NCI-H82 treated with DMSO at 0.1 percent for 48 hours (cell line): ENCODE results near the gene RETREG3.
A peak's percentile ranks its signal among the peaks of the same experiment; 100 is the strongest.

Source experiments
- DNase-seq: peaks from one replicate; lab custom pipeline; 2025; ENCODE audit not compliant: unreplicated experiment; lab: John Stamatoyannopoulos, UW

RETREG3 gene

DNA sequence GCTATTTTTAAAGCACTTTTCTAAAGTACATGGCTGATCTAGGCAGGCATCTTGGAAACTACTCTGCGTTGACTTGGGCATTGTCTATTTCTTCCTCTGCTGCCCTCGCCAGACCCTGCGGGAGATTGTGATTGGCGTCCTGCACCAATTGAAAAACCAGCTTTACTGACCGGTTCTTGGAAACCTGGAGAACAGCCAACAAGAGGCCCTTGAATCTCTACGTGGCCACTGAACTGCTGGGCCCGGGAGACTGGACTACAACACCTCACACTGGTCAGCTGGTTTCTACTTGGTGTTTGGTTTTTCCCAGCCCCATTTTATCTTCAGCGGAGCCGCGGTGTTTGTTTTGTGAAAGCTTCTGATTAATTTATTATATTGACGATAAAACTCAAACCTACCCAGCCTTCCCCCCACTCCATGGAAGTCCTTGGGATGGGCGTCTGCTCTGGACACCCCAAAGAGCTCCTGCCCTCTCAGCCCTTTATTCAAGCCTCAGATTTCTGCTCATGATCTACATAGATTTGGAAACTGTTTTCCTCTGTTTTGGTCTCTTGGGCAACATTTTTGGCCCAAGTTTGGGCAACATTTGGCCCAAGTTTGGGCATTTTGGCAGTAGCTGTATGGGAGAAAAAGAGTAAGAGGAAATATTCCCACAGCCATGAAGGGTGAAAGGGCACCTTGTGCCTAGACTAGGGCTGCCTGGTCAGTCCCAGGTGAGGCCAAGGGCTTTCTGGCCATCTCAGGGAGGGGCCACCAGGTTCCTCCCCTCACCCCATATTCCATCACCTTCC lies 37.5 kb downstream of the RETREG3 start:
- DNase-seq = no peak

DNA sequence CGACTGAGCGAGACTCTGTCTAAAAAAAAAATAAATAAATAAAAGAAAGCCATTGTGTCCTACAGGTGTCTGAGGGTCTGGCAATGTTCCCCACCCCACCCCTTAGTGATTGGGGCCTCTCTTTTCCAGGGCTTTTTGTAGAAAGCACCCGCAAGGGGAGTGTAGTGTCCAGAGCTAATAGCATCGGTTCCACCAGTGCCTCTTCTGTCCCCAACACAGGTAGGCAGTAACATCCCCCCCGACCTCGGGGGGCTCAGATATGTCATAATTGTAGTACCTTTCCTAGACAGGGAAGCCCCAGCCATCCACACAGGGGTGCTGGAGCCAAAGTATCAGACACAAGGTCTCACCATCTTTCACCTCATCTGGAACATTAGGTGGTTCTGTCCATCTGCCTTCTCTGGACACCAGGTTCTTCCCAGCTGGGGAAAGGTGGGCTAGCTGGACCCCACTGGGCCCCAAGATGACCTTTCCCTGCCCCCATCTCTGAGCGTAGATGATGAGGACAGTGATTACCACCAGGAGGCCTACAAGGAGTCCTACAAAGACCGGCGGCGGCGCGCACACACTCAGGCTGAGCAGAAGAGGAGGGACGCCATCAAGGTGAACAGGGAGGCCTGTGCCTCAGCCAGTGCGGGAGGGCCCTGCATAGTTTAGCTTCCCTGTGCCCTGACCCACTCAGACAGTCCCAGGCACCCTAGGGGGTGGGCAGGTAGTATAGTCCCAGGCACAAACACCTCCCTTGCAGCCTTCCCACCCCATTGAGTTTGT lies 40.6 kb downstream of the RETREG3 start:
- no peak for DNase-seq

- DNase-seq = peak; percentile 80
Measured at GRCh38 chr17:42566883-42567573, 42.1 kb downstream of the RETREG3 start, which contains the start of gene MLX. TSS of gene MLX (plus strand) at chr17:42567100. CDS start at chr17:42567125, 25 bp downstream.

DNA sequence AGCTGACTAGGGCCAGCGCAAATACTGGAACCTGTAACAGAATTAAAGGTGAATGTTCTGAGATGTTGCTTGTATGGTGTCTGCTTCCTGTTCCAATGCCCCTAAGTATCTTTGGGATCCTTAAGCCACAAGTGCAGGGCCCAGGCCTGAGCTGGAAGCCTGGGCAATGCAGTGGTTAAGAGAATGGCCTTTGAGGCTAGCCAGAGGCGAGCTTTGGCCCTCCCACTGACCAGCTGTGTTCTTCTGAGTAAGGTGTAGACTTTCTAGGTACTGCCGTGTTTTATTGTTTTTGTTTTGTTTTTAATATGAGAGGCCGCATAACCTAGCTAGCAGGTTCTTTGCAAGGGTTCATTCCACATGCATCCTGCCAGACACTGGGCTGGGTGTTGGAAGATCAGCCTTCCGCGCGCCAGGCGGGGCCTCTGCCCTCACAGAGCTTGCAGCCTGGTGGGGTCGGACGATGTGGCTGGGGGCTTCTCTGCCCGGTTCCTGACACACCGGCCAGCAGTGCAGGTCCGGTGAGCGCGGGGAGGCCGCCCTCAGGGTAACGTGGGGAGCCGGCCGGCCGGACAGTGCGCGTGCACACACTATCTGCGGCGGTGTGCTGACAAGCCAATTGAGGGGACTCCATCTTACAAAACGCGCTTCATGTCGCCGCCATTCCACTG lies 42.8 kb downstream of the RETREG3 start:
- no peak for DNase-seq

DNA sequence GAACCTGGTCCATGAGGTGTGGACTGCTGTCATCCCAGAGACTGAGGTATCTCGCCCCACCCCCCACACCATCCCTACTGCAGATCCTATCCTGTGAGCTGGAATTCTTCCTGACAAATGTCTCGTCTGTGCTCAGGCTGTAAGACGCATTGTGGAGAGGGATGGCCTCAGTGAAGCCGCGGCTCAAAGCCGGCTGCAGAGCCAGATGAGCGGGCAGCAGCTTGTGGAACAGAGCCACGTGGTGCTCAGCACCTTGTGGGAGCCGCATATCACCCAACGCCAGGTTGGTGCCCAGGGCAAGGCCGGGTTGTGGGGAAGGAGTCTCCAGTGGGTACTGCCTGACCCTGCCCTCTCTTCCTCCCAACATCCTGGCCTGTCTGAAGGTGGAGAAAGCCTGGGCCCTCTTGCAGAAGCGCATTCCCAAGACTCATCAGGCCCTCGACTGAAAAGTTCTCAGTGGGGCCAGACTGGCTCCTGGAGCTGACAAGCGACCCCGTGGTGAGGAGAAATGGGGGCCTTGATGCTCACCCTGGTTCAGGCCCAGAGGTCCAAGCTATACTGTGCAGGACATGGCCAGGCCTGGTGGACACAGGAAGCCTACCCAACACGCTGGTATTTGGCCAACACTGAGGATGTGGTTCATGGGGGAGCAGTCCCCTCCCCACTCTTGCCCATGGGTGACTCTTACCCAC lies 43.5 kb downstream of the RETREG3 start:
- DNase-seq = no peak

GRCh38 chr17:42564815-42565522 lies 44.2 kb downstream of the RETREG3 start:
- no peak for DNase-seq

DNA sequence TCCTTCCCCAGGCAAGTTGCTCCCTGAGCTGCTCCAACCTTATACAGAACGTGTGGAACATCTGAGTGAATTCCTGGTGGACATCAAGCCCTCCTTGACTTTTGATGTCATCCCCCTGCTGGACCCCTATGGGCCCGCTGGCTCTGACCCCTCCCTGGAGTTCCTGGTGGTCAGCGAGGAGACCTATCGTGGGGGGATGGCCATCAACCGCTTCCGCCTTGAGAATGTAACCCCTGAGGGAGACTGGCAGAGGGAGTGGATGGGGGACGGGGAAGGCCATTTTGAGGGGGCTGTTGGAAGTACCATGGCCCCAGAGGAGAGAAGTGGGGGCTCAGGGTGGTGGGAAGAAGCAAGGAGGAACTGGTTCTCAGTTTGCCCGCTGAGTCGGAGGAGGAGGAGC lies 45.2 kb downstream of the RETREG3 start:
- no peak for DNase-seq

DNA sequence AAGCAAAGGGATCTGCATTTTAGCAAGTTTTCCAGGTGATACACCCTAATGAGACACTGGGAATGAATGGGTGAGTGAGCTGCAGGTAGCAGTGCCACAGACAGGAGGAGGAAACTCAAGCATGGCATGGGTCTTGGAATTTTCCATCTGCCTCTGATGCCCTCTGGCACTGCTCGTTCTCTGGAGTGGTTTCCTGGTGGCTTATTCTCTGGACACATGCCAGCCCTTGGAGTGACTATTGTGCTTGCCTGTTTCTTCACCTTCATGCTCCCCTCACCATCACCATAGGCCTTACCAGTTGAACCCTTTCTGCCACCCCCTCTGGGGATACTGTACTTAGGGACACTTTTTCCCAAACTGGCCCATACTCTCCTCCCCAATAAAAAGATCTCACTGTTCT lies 45.6 kb downstream of the RETREG3 start:
- no peak for DNase-seq

DNA sequence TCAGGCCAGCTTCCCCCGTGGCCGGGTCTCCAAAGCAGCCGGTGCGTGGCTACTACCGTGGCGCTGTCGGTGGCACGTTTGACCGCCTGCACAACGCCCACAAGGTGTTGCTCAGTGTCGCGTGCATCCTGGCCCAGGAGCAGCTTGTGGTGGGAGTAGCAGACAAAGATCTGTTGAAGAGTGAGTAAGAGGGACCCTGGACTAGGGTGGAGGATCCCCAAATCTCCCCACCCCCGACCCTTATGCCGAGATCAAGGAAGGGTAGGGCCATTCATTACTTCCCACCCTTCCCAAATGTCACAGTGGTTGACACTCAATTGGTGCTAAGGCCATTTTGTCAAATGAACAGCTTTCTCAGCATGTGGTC lies 46.0 kb downstream of the RETREG3 start:
- DNase-seq = no peak

DNA sequence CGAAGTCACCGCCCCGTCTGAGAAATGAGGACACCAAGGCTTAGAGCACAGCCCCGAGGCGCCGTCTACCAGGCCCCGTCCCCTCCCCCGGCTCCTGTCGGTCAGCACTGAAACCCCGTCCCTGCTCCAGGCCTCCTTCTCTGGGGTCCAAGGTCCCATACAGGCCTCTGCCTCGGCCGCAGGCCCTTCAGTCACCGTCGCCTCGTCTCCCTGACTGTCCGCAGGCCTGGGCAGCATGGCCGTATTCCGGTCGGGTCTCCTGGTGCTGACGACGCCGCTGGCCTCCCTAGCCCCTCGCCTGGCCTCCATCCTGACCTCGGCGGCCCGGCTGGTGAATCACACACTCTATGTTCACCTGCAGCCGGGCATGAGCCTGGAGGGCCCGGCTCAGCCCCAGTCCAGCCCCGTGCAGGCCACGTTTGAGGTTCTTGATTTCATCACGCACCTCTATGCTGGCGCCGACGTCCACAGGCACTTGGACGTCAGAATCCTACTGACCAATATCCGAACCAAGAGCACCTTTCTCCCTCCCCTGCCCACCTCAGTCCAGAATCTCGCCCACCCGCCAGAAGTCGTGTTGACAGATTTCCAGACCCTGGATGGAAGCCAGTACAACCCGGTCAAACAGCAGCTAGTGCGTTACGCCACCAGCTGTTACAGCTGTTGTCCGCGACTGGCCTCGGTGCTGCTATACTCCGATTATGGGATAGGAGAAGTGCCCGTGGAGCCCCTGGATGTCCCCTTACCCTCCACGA lies 46.6 kb downstream of the RETREG3 start:
- DNase-seq = no peak

- DNase-seq = peak; percentile 91
Measured at GRCh38 chr17:42561897-42562387, 47.2 kb downstream of the RETREG3 start, which contains the start of gene COASY. TSS of gene COASY (plus strand) at chr17:42562148. CDS start at chr17:42562623, 475 bp downstream.

DNA sequence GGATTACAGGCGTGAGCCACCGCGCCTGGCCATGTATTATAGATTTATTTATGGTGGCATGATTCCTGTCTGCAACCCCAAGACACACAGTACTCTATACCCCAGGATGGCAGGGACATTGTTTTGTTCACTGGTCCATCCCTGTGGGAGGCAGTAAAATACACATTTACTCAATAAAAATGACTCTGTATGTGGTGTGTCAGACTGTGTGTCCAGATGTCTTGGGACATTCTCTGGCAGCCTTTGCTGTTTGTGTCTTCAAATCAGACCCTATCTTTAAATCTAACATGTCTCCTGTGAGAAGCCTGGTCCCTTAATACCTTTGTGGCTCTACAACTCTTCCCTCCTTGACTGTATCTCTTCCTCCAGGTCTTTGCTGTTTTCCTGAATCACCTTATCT lies 48.9 kb downstream of the RETREG3 start:
- DNase-seq = no peak

DNA sequence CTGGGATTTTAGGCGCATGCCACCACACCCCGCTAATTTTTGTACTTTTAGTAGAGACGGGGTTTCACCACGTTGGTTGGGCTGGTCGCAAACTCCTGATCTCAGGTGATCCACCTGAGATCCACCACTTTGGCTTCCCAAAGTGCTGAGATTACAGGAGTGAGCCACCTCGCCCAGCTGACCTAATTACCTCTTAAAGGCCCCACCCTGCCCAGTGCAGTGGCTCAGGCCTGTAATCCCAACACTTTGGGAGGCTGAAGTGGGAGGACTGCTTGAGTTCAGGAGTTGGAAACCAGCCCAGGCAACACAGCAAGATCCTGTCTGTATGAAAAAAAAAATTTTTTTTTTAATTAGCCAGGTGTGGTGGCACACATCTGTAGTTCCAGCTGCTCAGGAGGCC lies 50.1 kb downstream of the RETREG3 start:
- peak; percentile 4 for DNase-seq

GRCh38 chr17:42555961-42556617 lies 53.1 kb downstream of the RETREG3 start:
- DNase-seq = peak; percentile 12

DNA sequence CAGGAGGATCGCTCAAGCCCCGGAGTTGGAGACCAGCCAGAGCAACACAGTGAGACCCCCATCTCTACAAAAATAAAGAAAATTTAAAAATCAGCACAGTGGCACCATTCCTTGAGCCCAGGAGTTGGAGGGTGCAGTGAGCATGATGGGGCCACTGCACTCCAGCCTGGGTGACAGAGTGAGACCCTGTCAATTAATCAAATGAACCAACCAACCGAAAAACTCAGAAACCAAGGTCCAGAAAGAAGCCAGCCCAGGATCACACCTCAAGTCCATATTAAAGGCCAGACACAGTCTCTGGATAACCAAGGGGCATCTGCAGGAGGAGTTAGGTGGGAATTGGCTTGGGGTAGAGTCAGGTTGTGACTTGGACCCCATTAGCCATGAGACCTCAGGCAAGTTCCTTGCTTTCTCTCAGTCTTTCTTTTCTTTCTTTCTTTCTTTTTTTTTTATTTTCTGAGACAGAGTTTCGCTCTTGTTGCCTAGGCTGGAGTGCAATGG lies 54.0 kb downstream of the RETREG3 start:
- no peak for DNase-seq

DNA sequence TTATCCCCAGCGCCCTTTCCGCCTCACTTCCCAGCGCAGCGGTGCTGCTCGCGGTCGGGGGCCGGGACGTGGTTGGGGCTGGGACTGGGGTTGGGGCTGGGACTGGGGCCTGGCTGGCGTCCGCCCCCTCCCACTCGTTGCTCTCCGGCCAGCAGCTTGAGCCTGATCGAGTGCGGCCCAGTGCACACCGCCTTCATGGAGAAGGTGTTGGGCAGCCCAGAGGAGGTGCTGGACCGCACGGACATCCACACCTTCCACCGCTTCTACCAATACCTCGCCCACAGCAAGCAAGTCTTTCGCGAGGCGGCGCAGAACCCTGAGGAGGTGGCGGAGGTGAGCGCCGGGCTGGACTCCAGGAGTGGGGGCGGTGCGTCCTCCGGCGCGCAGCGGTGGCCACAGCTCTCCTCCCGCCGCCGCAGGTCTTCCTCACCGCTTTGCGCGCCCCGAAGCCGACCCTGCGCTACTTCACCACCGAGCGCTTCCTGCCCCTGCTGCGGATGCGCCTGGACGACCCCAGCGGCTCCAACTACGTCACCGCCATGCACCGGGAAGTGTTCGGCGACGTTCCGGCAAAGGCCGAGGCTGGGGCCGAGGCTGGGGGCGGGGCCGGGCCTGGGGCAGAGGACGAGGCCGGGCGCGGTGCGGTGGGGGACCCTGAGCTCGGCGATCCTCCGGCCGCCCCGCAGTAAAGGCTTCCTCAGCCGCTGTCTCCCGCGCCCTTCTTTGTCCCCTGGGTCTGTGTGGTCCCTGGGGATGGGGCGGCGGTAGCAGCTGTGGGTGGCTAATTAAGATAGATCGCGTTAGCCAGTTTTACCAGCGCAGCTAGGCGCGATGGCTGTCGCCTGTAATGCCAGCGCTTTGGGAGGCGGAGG lies 54.7 kb downstream of the RETREG3 start:
- DNase-seq = peak; percentile 74

DNA sequence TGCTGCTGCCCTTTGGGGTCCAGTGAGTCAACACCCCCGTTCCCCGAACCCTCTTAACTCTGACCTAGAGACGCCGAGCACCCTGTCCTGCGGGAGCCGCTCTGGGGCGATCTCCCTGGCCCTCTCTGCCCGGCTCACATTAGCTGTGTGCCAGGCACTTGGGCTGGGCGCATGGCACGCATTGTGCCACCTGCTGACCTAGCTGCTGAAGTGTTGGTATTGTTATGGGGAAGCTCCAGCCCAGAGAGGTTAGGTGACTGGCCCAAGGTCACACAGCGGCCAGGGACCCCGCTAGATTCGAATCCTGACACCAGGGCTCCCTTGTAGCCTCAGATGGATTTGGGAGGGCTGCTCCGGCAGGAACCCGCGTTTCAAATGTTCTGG lies 55.3 kb downstream of the RETREG3 start:
- DNase-seq = no peak
